HUES6 (cell line): Measurements from ENCODE around the gene KCNMB2.

ENCODE experiments used
- H3K27ac ChIP-seq: 2 replicates; pipeline ENCODE4 v1.7.0; 2013; ENCODE audit warnings: low read depth, mild to moderate bottlenecking, low read length, inconsistent platforms
- H3K27me3 ChIP-seq: 2 replicates; pipeline ENCODE4 v1.6.1; 2013; ENCODE audit warnings: low read length; ENCODE audit not compliant: control insufficient read depth, insufficient read depth
- H3K36me3 ChIP-seq: 2 replicates; pipeline ENCODE4 v1.6.1; 2013; ENCODE audit warnings: low read length; ENCODE audit not compliant: control insufficient read depth, insufficient read depth
- H3K4me1 ChIP-seq: 2 replicates; pipeline ENCODE4 v1.6.1; 2013; ENCODE audit warnings: low read length; ENCODE audit not compliant: control insufficient read depth, insufficient read depth
- H3K4me3 ChIP-seq: 2 replicates; pipeline ENCODE4 v1.5.1; 2013; ENCODE audit warnings: low read depth, low read length
- H3K9ac ChIP-seq: one replicate; pipeline ENCODE4 v1.6.1; 2013; ENCODE audit warnings: mild to moderate bottlenecking, low read length
- H3K9me3 ChIP-seq: 2 replicates; pipeline ENCODE4 v1.6.1; 2013; ENCODE audit warnings: low read depth, low read length; ENCODE audit not compliant: control insufficient read depth, insufficient read depth

The KCNMB2 gene

GRCh38 chr3:178761461-178761860 is 225.2 kb downstream of the KCNMB2 start:
- Histone ChIP-seq H3K4me1 (no peaks in the 10 kb centered on the region), H3K36me3 (no peaks in the 10 kb centered on the region), H3K9me3 (no peaks in the 10 kb centered on the region), H3K4me3 (no peak overlapping the region), H3K27ac (no peak overlapping the region), H3K27me3 (no peaks in the 10 kb centered on the region), H3K9ac (no peak overlapping the region)

DNA sequence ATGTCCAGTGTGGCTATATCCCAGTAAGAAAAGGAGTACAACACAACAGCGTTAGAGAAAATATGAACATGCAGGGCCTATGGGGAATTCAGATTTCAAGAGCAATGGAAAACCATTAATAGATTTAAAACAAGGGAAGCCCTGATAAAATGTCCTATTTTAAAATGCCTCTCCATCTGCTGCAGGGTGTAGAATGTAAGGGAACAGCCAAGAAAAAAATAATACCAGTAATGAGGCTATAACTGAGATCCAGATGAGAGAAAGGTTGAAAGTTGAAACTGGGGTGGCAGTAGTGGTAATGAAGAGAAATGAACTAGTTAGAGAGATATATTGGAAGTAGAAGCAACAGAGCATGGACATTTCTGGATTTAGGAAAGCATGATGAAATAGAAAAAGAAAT is 226.1 kb downstream of the KCNMB2 start:
- H3K9ac ChIP-seq = no peak overlapping the region
- no peaks in the 10 kb centered on the region for H3K36me3 ChIP-seq
- no peak overlapping the region for H3K27ac ChIP-seq
- no peaks in the 10 kb centered on the region for H3K27me3 ChIP-seq
- no peak overlapping the region for H3K4me3 ChIP-seq
- no peaks in the 10 kb centered on the region for H3K4me1 ChIP-seq
- no peaks in the 10 kb centered on the region for H3K9me3 ChIP-seq

DNA sequence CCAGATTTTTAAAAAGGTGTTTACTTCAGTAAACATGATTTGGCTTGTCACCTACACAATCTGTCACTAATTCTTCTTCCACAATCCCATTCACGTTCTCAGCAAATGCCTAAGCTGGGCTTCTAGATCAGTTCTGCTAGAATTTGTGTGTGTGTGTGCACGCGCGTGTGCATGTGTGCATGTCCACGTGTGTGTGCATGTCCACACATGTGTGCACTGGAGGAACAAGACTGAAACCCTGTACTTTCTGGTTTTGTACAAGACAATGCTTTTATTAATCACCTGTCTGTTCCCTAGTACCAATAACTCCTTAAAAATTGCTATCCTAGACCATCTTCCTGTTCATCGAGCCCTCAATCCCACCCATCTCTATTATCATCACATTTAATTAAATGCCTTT is 229.2 kb downstream of the KCNMB2 start:
- Histone ChIP-seq H3K27ac (no peak overlapping the region), H3K27me3 (no peaks in the 10 kb centered on the region), H3K4me3 (no peak overlapping the region), H3K9me3 (no peaks in the 10 kb centered on the region), H3K9ac (no peak overlapping the region), H3K36me3 (no peaks in the 10 kb centered on the region), H3K4me1 (no peaks in the 10 kb centered on the region)

- Histone ChIP-seq H3K4me1 (peaks cover 6% of the 10 kb centered on the region; the same call in 1 of the 2 replicates), H3K27ac (no peak overlapping the region), H3K9ac (no peak overlapping the region), H3K27me3 (no peaks in the 10 kb centered on the region), H3K36me3 (no peaks in the 10 kb centered on the region), H3K9me3 (no peaks in the 10 kb centered on the region), H3K4me3 (no peak overlapping the region)
Measured at GRCh38 chr3:178767581-178767980, 231.3 kb downstream of the KCNMB2 start.

DNA sequence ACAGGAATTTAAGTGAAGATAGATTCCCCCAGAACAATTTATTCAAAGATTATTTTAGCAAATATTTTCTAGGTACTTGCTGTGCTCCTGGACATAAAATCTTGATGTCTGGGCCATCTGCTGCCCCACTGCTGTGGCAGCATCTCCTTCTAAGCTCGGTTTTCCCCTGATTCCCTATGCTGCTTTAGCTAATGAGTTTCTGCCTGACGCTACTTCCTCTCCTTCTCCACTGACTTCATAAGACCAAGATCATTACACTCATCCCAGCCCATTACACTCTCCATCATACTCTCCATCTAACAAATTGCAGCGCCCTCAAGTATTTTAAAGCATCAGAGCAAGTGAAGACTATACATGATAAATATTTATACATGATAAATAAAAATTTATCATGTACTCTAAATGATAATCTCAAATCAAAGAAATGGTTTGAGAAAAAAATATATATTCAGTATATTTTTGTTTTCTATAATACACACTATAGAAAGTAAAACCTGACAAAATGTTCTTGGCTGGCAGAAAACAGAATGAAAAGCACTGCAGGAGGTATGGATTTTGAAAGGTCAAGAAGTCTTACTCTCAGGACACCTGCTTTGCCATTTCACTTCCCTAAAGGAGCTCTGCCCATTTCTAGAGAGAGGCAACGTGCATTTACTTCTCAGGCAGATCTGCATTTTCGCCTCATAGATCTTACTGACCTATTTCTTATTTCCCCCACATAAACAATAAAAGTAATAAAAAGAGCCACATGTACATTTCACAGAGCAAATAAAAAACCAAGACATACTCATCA is 232.0 kb downstream of the KCNMB2 start:
- Histone ChIP-seq H3K4me1 (peaks cover 6% of the 10 kb centered on the region; the same call in 1 of the 2 replicates), H3K27ac (no peak overlapping the region), H3K36me3 (no peaks in the 10 kb centered on the region), H3K27me3 (no peaks in the 10 kb centered on the region), H3K4me3 (no peak overlapping the region), H3K9me3 (no peaks in the 10 kb centered on the region), H3K9ac (no peak overlapping the region)

DNA sequence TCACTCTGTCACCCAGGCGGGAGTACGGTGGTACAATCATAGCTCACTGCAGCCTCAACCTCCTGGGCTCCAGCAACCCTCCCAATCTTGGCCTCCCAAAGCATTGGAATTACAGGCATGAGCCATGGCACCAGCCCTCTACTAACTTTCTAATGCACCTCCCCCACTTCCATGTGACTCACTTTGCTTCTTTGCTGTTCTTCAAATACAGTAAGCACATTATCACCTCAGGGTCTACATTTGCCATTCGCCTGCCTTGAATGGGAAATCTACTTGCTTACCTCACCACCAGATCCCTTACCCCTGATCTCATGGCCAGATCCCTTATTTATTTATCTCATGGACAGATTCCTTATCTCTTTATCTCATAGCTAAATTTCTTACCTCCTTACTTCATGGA is 235.3 kb downstream of the KCNMB2 start:
- H3K27me3 ChIP-seq = no peaks in the 10 kb centered on the region

DNA sequence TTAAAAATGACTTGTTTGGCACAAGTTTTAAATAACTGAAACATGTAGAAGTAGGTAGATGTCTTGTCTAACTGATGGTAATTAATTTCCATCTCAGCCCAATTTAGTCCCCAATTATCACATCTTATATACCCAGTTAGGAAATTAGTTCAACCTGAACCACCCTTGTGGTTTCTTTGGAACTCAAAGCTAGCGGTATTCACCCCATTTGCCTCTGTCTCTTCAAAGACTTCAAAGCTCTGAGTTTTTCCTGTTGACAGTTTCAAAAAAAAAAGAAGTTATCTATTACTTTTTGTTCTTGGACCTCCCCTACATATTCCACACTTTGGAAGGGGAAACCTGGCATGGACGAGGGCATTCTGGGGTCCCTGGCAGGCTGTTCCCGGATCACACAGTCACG is 236.5 kb downstream of the KCNMB2 start:
- no peaks in the 10 kb centered on the region for H3K36me3 ChIP-seq
- H3K4me1 ChIP-seq = peaks cover 6% of the 10 kb centered on the region; the same call in 1 of the 2 replicates
- no peaks in the 10 kb centered on the region for H3K27me3 ChIP-seq
- H3K9ac ChIP-seq = no peak overlapping the region
- no peak overlapping the region for H3K4me3 ChIP-seq
- H3K27ac ChIP-seq = no peak overlapping the region
- H3K9me3 ChIP-seq = no peaks in the 10 kb centered on the region

More for the DNA sequence above, 235.3 kb downstream of the KCNMB2 start:
- H3K9me3 ChIP-seq = no peaks in the 10 kb centered on the region
- H3K9ac ChIP-seq = no peak overlapping the region
- H3K36me3 ChIP-seq = no peaks in the 10 kb centered on the region
- peaks cover 6% of the 10 kb centered on the region; the same call in 1 of the 2 replicates for H3K4me1 ChIP-seq
- no peak overlapping the region for H3K27ac ChIP-seq
- no peak overlapping the region for H3K4me3 ChIP-seq

GRCh38 chr3:178773358-178773757 is 237.1 kb downstream of the KCNMB2 start:
- Histone ChIP-seq H3K4me1 (peaks cover 6% of the 10 kb centered on the region; the same call in 1 of the 2 replicates), H3K9me3 (no peaks in the 10 kb centered on the region), H3K27me3 (no peaks in the 10 kb centered on the region), H3K36me3 (no peaks in the 10 kb centered on the region), H3K4me3 (no peak overlapping the region), H3K27ac (no peak overlapping the region), H3K9ac (no peak overlapping the region)

DNA sequence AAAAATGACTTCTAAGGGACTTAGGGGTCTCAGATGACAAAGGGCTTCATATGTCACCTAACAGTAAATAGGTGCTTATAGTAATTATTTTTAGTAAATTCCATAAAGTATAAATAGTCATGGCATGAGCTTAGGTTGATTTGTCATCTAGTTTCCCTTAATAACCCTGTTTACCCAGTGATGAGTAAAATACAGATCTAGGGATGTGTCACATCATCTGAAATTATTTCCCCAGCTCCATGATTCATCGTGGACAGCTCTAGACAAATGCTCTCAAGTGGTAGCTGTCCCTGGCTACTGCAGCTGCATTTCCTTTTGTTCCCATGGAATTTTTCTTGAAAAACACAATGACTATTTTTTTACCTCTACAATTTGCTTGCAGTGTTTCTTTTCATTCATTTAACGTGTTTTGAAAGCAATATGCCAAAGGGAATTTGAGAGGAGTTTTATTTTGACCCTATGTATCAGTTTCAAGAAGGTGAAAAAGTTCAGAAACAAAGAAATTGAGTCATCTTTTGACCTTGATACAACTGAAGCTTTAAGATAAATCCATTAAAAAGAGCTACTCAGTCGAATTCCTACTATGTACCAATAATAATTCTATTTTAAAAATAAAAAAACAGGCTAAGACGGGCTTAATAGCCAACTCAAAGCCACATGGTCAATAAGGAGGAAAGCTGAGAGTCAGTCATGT is 241.6 kb downstream of the KCNMB2 start:
- no peaks in the 10 kb centered on the region for H3K36me3 ChIP-seq
- no peaks in the 10 kb centered on the region for H3K4me1 ChIP-seq
- H3K27me3 ChIP-seq = no peaks in the 10 kb centered on the region
- H3K27ac ChIP-seq = no peak overlapping the region
- no peak overlapping the region for H3K4me3 ChIP-seq
- no peaks in the 10 kb centered on the region for H3K9me3 ChIP-seq
- no peak overlapping the region for H3K9ac ChIP-seq

GRCh38 chr3:178778589-178778988 is 242.4 kb downstream of the KCNMB2 start:
- Histone ChIP-seq H3K27me3 (no peaks in the 10 kb centered on the region), H3K4me3 (no peak overlapping the region), H3K9me3 (no peaks in the 10 kb centered on the region), H3K9ac (no peak overlapping the region), H3K36me3 (no peaks in the 10 kb centered on the region), H3K4me1 (no peaks in the 10 kb centered on the region), H3K27ac (no peak overlapping the region)

- H3K27me3 ChIP-seq = no peaks in the 10 kb centered on the region
- no peaks in the 10 kb centered on the region for H3K9me3 ChIP-seq
- H3K36me3 ChIP-seq = no peaks in the 10 kb centered on the region
- H3K9ac ChIP-seq = no peak overlapping the region
- H3K27ac ChIP-seq = no peak overlapping the region
- H3K4me3 ChIP-seq = no peak overlapping the region
- no peaks in the 10 kb centered on the region for H3K4me1 ChIP-seq
Measured at GRCh38 chr3:178785961-178786360, 249.7 kb downstream of the KCNMB2 start.
